ENCODE measurements around the gene ERCC8. TPM values are rescaled to one million over a fixed set of nuclear protein-coding genes. Genes with fewer than 3 reads are reported as not detected.
"Not testable (repeated sequence)": the region's sequence is repeated elsewhere in the genome, so short reads cannot be mapped to it uniquely, and the experiment has no call there.

Gene ERCC8, protein sequence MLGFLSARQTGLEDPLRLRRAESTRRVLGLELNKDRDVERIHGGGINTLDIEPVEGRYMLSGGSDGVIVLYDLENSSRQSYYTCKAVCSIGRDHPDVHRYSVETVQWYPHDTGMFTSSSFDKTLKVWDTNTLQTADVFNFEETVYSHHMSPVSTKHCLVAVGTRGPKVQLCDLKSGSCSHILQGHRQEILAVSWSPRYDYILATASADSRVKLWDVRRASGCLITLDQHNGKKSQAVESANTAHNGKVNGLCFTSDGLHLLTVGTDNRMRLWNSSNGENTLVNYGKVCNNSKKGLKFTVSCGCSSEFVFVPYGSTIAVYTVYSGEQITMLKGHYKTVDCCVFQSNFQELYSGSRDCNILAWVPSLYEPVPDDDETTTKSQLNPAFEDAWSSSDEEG
- 1 to 10 TPM; 6.0 to 9.2 TPM for total RNA-seq

- DNase-seq (ENCODE audit: low spot score), result peak; percentile 95
- Histone ChIP-seq H3K36me3 (no peaks in the 10 kb centered on the region), H3K4me1 (peaks cover 0 to 27% of the 10 kb centered on the region in 2 donors), H3K27ac (peak within 1 kb of the TSS; percentile 85 to 87), H3K27me3 (no peaks in the 10 kb centered on the region), H3K9me3 (no peaks in the 10 kb centered on the region), H3K4me3 (peak within 1 kb of the TSS; percentile 49 to 74)
- TF ChIP-seq CTCF (IDR thresholded peaks at IDR 0.05), result no peak
Measured at GRCh38 chr5:60944904-60945812, at the start of gene ERCC8, which contains the start of gene NDUFAF2. ERCC8 (minus strand) TSS chr5:60945070; CDS start chr5:60945008, 62 bp downstream. NDUFAF2 (plus strand) TSS chr5:60945205; CDS start chr5:60945256, 51 bp downstream.

GRCh38 chr5:60993875-60994571 is 49.2 kb upstream of the ERCC8 start:
- Histone ChIP-seq H3K4me1 (peaks cover 0 to 11% of the 10 kb centered on the region in 2 donors), H3K9me3 (no peaks in the 10 kb centered on the region), H3K27me3 (no peaks in the 10 kb centered on the region), H3K36me3 (no peaks in the 10 kb centered on the region), H3K4me3 (no peak overlapping the region), H3K27ac (no peak overlapping the region)
- no peak for DNase-seq (ENCODE audit: low spot score)
- TF ChIP-seq CTCF (IDR thresholded peaks at IDR 0.05), result no peak

DNA sequence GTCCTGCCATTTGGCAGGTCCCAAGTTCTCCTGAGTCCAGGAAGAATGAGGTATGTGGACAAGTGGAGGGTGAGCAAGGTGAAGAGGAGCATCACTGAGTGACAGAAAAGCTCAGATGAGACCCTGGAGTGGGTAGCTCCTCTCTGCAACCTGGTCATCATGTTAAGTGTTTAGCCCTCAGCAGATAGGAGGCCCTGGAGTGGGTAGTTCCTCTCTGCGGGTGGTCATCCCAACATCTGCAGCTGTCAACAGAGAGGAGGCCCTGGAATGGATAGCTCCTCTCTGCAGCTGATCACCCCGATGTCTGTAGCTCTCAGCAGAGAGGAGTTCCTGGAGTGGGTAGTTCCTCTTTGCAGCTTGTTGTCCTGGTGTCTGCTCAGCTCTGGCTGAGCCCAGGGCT is 48.6 kb upstream of the ERCC8 start:
- TF ChIP-seq CTCF (IDR thresholded peaks at IDR 0.05), result no peak
- no peaks in the 10 kb centered on the region for H3K9me3 ChIP-seq
- no peaks in the 10 kb centered on the region for H3K36me3 ChIP-seq
- H3K4me1 ChIP-seq, result peaks cover 0 to 10% of the 10 kb centered on the region in 2 donors
- no peak overlapping the region for H3K4me3 ChIP-seq
- DNase-seq (ENCODE audit: low spot score), result no peak
- no peak overlapping the region for H3K27ac ChIP-seq
- no peaks in the 10 kb centered on the region for H3K27me3 ChIP-seq

DNA sequence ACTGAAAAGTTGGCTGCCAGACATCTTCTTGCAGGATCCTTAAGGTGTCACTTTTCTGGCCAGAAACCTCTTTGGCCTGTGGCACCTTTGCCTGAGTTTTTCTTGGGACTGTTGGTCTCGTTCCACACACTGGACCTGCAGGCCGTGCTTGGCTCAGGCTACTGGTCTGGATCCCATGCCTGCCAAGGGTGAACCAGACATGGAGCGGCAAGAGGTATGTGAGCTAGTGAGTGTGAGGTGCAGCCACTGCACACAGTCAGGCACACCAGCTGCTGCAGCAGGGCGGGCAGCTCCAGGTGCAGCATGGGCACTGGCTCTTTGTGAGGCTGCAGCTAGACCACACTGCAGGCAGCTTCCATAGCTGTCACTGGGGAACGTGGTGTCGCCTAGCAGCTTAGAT is 48.0 kb upstream of the ERCC8 start:
- no peak overlapping the region for H3K27ac ChIP-seq
- peaks cover 0 to 9% of the 10 kb centered on the region in 2 donors for H3K4me1 ChIP-seq
- no peaks in the 10 kb centered on the region for H3K27me3 ChIP-seq
- H3K4me3 ChIP-seq, result no peak overlapping the region
- TF ChIP-seq CTCF (IDR thresholded peaks at IDR 0.05), result no peak
- no peaks in the 10 kb centered on the region for H3K9me3 ChIP-seq
- no peaks in the 10 kb centered on the region for H3K36me3 ChIP-seq
- no peak for DNase-seq (ENCODE audit: low spot score)

DNA sequence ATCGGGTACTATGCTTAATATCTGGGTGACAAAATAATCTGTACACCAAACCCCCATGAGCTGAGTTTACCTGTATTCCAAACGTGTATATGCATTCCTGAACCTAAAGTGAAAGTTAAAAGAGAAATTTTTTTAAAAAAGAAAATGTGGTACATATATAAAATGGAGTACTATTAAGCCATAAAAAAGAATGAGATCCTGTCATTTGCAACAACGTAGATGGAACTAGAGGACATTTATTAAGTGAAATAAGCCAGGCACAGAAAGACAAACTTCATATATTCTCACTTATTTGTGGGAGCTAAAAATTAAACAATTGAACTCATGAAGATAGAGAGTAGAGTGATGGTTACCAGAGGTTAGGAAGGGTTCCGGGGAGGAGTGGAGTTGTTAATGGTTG is 44.9 kb upstream of the ERCC8 start:
- TF ChIP-seq CTCF (IDR thresholded peaks at IDR 0.05), result no peak
- Histone ChIP-seq H3K4me1 (peaks cover 0 to 9% of the 10 kb centered on the region in 2 donors), H3K27ac (no peak overlapping the region), H3K36me3 (no peaks in the 10 kb centered on the region), H3K9me3 (no peaks in the 10 kb centered on the region), H3K4me3 (no peak overlapping the region), H3K27me3 (no peaks in the 10 kb centered on the region)
- no peak for DNase-seq (ENCODE audit: low spot score)

DNA sequence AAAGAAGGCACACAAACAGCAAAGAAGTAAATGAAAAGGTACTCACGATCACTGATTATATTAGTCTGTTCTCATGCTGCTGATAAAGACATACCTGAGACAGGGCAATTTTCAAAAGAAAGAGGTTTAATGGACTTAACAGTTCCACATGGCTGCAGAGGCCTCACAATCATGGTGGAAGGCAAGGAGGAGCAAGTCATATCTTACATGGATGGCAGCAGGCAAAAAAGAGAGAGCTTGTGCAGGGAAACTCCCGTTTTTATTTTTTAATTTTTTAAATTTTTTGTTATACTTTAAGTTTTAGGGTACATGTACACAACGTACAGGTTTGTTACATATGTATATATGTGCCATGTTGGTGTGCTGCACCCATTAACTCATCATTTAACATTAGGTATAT is 37.3 kb upstream of the ERCC8 start:
- H3K36me3 ChIP-seq; H3K27me3 ChIP-seq; H3K9me3 ChIP-seq; DNase-seq (ENCODE audit: low spot score); H3K4me3 ChIP-seq; H3K27ac ChIP-seq: not testable (repeated sequence)
- peaks cover 0 to 12% of the 10 kb centered on the region in 2 donors for H3K4me1 ChIP-seq

Data from right atrium auricular region (tissue), 2 donors.